Activated CD4-positive, alpha-beta T cell treated with anti-CD3 and anti-CD28 coated beads, Interleukin-2, amount 10 ng/mL, durations not matched to agents 7 days and 5 days (primary cell): ENCODE results near the gene ZNF574. TPM values are rescaled to one million over a fixed set of nuclear protein-coding genes. Genes with fewer than 3 reads are reported as not detected.

Experiments used
- CTCF ChIA-PET: fragments of 350-600 bp; sonication (Branson Sonifier 250); formaldehyde crosslinking; loops from one replicate; lab custom pipeline; 2021; ENCODE audit warnings: antibody characterized with exemption; lab: Charles Lee
- POLR2A ChIA-PET: fragments of 350-600 bp; sonication (Branson Sonifier 250); formaldehyde crosslinking; loops from one replicate; lab custom pipeline; 2021; ENCODE audit warnings: antibody characterized with exemption; lab: Charles Lee
- DNase-seq: peaks from one replicate; pipeline ENCODE4 v3.0.0-alpha.2; 2020
- H3K27ac Mint-ChIP-seq: one replicate; pipeline ENCODE4 v1.8.0; 2021; ENCODE audit warnings: mild to moderate bottlenecking, moderate library complexity, mixed read lengths
- H3K27me3 Mint-ChIP-seq: one replicate; pipeline ENCODE4 v1.8.0; 2021; ENCODE audit warnings: mixed read lengths
- H3K36me3 Mint-ChIP-seq: one replicate; pipeline ENCODE4 v1.8.0; 2021; ENCODE audit warnings: low read depth, mixed read lengths
- H3K4me1 Mint-ChIP-seq: one replicate; pipeline ENCODE4 v1.8.0; 2021; ENCODE audit warnings: mixed read lengths
- H3K4me3 Mint-ChIP-seq: one replicate; pipeline ENCODE4 v1.8.0; 2021; ENCODE audit warnings: mild to moderate bottlenecking, moderate library complexity, mixed read lengths
- H3K9me3 Mint-ChIP-seq: one replicate; pipeline ENCODE4 v1.8.0; 2021; ENCODE audit warnings: mixed read lengths
- total RNA-seq, 2 experiments: library from RNA; stranded (reverse); gene quantifications; one replicate each; pipeline ENCODE4 v1.2.3, GENCODE V29; 2021

Gene ZNF574
- total RNA-seq, 2 experiments from 2014 or later, result 14.1 to 15.8 TPM

DNA sequence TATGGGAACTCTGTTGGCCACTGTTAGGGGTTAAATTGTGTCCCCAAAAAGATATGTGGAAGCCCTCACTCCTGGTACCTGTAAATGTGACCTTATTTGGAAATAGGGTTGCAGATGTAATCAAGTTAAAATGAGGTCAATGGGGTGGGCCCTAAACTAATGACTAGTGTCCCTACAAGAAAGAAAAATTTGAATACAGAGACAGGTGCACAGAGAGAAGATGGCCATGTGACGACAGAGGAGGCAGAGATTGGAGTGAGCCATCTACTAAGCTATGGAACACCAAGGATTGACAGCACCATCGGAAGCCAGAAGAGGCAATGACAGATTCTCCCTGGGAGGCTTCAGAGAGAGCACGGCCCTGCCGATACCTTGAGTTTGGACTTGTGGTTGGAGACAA, 39.7 kb downstream of the ZNF574 start:
- ChIA-PET CTCF (interaction anchor here (1.0 to 1.8 kb wide), 4 partner anchors 13 to 180 kb away, joined by 3 to 4 read pairs (median 3); partner anchors contain the start of gene POU2F2), POLR2A (no interaction called here)
- Mint-ChIP-seq H3K9me3 (no peaks in the 10 kb centered on the region), H3K4me3 (no peak overlapping the region), H3K4me1 (peaks cover 29% of the 10 kb centered on the region), H3K36me3 (peaks cover 13% of the 10 kb centered on the region), H3K27me3 (no peaks in the 10 kb centered on the region), H3K27ac (no peak overlapping the region)
- no peak for DNase-seq

DNA sequence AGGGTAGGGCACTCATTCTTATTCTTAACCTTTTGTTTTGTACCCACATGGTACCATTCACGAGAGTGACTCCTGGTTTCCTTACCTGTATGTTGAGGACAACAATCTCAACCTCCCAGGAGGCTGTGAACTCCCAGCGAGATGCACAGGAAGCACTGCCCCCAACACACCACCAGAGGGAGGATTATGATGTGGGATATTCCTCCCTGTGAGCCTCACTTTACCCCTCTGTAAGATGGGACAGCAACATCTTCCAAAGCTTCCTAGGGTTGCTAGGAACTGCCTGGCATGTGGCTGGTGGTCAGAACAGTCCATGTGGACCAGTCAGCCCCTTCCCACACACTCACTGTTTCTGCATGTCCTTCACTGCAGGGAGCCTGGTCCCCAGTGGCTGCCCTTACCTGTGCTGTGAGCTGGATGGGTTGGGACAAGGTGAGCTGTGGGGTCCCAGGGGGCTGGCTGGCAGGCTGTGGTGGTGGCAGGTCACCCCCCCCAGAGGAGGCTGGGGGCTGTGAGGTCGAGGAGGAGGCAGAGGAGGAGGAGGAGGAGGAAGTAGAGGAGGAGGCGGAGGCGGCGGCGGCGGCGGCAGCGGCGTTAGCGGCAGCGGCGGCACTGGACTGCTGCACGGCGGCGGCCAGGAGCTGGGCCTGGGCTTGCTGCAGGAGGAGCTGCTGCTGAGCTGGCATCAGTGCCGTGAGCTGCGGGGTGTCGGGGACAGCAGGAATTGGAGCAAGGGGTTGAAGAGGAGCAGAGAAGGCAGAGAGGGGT, 40.5 kb downstream of the ZNF574 start:
- CTCF ChIA-PET, result interaction anchor here (1.1 to 1.4 kb wide), 2 partner anchors 16 to 179 kb away, joined by 3 read pairs; partner anchors contain the start of gene POU2F2
- POLR2A ChIA-PET, result no interaction called here
- no peak overlapping the region for H3K27ac Mint-ChIP-seq
- no peaks in the 10 kb centered on the region for H3K27me3 Mint-ChIP-seq
- peaks cover 13% of the 10 kb centered on the region for H3K36me3 Mint-ChIP-seq
- peaks cover 35% of the 10 kb centered on the region for H3K4me1 Mint-ChIP-seq
- H3K4me3 Mint-ChIP-seq, result no peak overlapping the region
- no peak for DNase-seq
- H3K9me3 Mint-ChIP-seq, result no peaks in the 10 kb centered on the region

DNA sequence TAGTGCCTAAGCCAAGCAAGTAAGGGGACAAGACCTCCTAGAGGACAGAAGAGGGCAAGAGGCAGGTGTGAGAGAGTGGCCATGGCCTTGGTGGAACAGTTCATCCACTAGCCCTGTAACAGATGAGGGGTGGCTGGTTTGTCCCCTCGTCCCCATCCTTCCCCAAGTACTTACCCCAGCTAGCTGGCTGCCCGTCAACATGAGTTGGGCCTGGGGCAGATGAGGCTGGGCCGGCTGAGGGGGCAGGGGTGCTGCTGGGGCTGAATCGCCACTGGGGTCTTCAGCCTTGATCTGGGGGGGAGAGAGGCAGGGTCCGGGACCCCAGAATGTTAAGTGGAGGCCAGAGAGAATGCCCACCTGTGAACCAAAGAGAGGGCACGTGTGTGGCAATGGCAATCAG, 41.1 kb downstream of the ZNF574 start:
- H3K27ac Mint-ChIP-seq, result no peak overlapping the region
- DNase-seq, result no peak
- CTCF ChIA-PET, result interaction anchor here (1.4 kb wide), 1 partner anchor 16 kb away, joined by 3 read pairs; the partner anchor contains the start of gene POU2F2
- H3K4me3 Mint-ChIP-seq, result no peak overlapping the region
- H3K4me1 Mint-ChIP-seq, result peaks cover 36% of the 10 kb centered on the region
- H3K36me3 Mint-ChIP-seq, result peaks cover 13% of the 10 kb centered on the region
- no peaks in the 10 kb centered on the region for H3K9me3 Mint-ChIP-seq
- POLR2A ChIA-PET, result no interaction called here
- no peaks in the 10 kb centered on the region for H3K27me3 Mint-ChIP-seq

DNA sequence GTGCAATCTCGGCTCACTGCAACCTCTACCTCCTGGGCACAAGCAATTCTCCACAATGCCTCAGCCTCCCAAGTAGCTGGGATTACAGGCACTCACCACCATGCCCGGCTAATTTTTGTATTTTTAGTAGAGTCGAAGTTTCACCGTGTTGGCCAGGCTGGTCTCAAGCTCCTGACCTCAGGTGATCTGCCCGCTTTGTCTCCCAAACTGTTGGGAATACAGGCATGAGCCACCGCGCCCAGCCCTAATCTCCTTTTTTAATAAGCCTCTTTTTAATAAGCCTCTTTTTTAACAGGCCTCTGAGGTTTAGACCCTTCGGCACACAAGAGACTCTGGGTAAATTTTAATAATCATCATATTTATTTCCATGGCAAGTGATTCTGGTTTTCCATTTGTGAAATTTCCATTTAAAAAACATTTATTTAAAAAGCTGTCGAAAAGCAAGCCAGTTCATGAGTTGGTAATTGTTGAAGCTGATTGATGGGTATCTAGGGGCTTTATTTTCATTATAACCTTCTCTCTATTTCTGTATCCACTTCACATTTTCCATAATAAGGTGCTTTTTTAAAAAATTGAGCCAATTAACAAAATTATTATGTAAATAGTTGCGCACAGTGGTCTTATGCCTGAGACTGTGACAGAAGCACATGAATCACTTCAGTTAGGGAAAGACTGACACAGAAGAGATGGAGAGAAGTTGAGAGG, 44.5 kb downstream of the ZNF574 start:
- no peaks in the 10 kb centered on the region for H3K27me3 Mint-ChIP-seq
- H3K4me3 Mint-ChIP-seq, result no peak overlapping the region
- no peaks in the 10 kb centered on the region for H3K9me3 Mint-ChIP-seq
- peaks cover 20% of the 10 kb centered on the region for H3K36me3 Mint-ChIP-seq
- ChIA-PET CTCF (interaction anchor here (0.6 to 1.9 kb wide), 5 partner anchors 12 to 320 kb away, joined by 3 to 8 read pairs (median 3); partner anchors contain the start of gene POU2F2), POLR2A (interaction anchor here (0.6 kb wide), 1 partner anchor 266 kb away, joined by 3 read pairs; no protein-coding TSS in a partner anchor)
- H3K4me1 Mint-ChIP-seq, result peaks cover 46% of the 10 kb centered on the region
- peak overlapping the region; percentile 48 for H3K27ac Mint-ChIP-seq
- no peak for DNase-seq

DNA sequence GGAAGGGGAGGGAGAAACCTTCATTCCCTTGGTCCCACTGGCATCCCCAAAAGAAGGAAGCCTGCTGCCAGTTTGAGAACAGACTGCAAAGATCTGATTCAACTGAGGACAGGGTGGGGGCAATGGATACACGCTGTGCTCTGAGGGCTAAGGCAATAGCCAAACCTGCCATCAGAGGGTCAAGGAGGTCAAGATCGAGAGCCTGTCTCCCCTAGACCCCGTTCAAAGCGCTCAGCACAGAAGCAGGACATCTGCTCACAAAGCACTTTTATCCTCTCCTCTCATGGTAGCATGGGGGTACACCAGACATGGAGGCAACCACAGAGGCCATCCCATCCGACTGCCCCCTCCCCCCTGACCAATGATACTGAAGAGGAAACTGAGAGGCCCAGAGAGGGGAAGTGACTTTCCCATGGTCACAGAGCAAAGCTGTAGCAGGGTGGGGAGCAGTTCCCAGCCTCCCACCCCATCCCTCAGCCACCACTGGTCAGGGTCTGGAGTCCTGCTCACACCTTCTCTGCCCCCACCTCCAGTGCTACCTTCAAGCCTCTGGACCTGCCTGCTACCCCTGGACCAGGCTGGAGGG, 45.2 kb downstream of the ZNF574 start:
- H3K4me3 Mint-ChIP-seq, result peak overlapping the region; percentile 45
- CTCF ChIA-PET, result interaction anchor here (0.6 to 1.4 kb wide), 4 partner anchors 10 to 64 kb away, joined by 3 to 5 read pairs (median 4); partner anchors contain the start of gene POU2F2
- peaks cover 45% of the 10 kb centered on the region for H3K4me1 Mint-ChIP-seq
- H3K9me3 Mint-ChIP-seq, result no peaks in the 10 kb centered on the region
- H3K27me3 Mint-ChIP-seq, result no peaks in the 10 kb centered on the region
- H3K27ac Mint-ChIP-seq, result peak overlapping the region; percentile 87
- H3K36me3 Mint-ChIP-seq, result peaks cover 18% of the 10 kb centered on the region
- POLR2A ChIA-PET, result no interaction called here
- DNase-seq, result no peak

DNA sequence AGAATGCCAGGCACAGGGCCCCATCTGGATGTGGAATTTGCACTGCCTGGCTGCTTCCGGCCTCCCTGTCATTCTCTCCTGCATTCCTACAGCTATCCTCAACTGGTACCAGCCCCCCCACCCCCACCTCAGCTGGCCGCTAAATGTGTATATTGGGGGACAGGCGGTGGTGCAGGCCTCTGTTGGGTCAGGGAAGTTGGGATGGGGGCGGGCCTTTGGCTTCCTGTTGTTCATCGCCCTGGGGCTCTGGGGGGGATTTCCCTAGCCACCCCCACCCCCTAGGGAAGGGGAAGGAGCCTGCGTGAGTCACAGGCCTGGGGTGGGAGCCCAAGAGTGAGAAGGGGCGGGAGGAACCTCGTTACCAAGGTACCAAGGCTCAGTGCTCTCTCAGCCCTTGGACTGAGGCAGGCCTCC, 45.7 kb downstream of the ZNF574 start:
- H3K4me3 Mint-ChIP-seq, result peak overlapping the region; percentile 45
- peak; percentile 61 for DNase-seq
- ChIA-PET CTCF (interaction anchor here (0.6 to 3.2 kb wide), 4 partner anchors 8 to 40 kb away, joined by 3 to 17 read pairs (median 4); partner anchors contain the start of gene POU2F2), POLR2A (no interaction called here)
- H3K27me3 Mint-ChIP-seq, result no peaks in the 10 kb centered on the region
- H3K4me1 Mint-ChIP-seq, result peaks cover 45% of the 10 kb centered on the region
- H3K36me3 Mint-ChIP-seq, result peaks cover 18% of the 10 kb centered on the region
- H3K9me3 Mint-ChIP-seq, result no peaks in the 10 kb centered on the region
- H3K27ac Mint-ChIP-seq, result peak overlapping the region; percentile 87

DNA sequence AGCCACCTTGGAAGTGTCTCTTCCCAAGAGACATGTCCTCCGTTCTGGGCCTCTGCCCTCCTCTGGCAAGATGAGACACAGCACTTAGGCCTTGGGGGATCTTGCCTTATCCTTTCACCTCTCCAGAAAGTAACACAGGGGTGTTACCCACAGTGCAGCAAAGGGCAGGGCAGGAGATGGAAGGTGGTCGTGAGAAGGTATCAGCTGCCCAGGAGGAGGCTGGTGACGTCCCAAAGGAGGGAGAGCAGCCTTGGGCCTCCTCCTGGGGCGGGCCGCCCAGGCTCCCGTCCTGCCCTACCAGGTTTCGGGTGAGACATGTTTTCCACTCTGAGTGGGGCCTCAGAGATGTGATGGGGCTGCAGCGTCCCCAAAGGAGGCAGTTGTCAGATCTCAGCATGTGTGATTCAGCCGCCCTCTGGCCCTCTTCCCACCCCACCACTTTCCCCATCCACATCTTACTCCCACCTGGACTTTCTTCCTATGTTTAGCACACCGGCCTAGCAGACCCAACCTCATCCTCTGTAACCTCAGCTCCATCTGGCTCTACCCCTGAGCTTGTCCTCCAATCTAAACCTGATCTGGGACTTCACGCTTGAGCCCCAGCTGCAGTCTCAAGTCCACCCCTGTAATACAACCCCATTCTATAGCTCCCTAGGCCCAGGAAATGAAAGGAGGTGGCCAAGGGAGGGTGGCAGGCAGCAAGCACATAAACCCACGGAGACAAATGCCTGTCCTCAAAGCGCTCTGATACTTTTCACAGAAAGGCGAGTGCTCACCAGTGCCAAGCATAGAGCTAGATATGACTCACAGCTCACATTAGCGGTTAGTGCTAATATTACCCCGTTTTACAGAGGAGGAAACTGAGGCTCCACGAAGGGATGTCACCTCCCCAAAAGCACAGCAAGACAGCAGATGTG, 47.0 kb downstream of the ZNF574 start:
- Mint-ChIP-seq H3K27ac (peak overlapping the region; percentile 87), H3K4me3 (peak overlapping the region; percentile 45), H3K36me3 (peaks cover 13% of the 10 kb centered on the region), H3K4me1 (peaks cover 50% of the 10 kb centered on the region), H3K9me3 (no peaks in the 10 kb centered on the region), H3K27me3 (no peaks in the 10 kb centered on the region)
- ChIA-PET POLR2A (no interaction called here), CTCF (interaction anchor here (0.5 to 3.2 kb wide), 12 partner anchors 9 to 1353 kb away, joined by 3 to 17 read pairs (median 4); partner anchors contain the start of genes GSK3A, PAFAH1B3 and POU2F2)
- peak; percentile 41 for DNase-seq

DNA sequence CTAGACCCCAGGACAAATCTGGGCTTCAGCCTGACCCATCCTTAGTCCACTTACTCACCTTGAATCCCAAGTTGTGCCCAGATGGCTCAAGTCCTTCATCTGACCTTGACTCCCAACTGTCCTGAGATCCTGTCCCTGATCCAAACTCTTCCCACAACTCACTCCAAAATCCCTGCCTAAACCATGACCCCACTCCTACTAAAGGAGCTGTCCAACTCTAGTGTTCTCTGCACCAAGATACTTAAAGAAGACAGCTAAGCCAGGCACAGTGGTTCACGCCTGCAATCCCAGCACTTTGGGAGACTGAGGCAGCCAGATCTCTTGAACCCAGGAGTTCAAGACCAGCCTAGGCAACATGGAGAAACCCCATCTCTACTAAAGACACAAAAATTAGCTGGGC, 47.8 kb downstream of the ZNF574 start:
- no peak for DNase-seq
- peak overlapping the region; percentile 45 for H3K4me3 Mint-ChIP-seq
- peaks cover 13% of the 10 kb centered on the region for H3K36me3 Mint-ChIP-seq
- H3K27me3 Mint-ChIP-seq, result no peaks in the 10 kb centered on the region
- H3K27ac Mint-ChIP-seq, result peak overlapping the region; percentile 87
- H3K9me3 Mint-ChIP-seq, result no peaks in the 10 kb centered on the region
- CTCF ChIA-PET, result interaction anchor here (0.5 to 3.2 kb wide), 12 partner anchors 8 to 280 kb away, joined by 3 to 17 read pairs (median 4); partner anchors contain the start of genes GSK3A, PAFAH1B3 and POU2F2
- POLR2A ChIA-PET, result no interaction called here
- peaks cover 50% of the 10 kb centered on the region for H3K4me1 Mint-ChIP-seq

DNA sequence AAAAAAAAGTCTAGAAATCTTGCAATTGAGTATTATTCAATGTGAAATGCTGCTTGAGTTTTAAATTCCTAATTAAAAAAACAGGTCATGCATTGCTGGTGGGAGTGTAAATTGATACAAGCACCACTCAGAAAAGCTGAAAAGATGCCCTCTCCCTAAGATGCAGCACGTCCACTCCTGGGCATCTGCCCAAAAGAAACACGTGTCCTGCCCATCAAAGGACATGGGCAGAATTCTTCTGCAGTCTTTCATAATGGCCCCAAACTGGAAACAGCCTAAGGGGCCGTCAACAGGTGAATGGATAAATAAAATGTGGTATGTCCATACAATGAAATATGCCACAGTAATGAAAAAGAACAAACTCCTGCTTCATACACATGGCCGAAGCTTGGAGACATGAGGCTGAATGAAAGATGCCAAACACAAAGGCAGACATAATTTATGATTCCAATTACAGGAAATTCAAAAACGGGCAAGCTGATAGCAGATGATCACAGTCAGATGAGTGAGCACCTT, 48.5 kb downstream of the ZNF574 start:
- Mint-ChIP-seq H3K9me3 (no peaks in the 10 kb centered on the region), H3K4me3 (no peak overlapping the region), H3K27ac (no peak overlapping the region), H3K27me3 (no peaks in the 10 kb centered on the region), H3K4me1 (peaks cover 51% of the 10 kb centered on the region), H3K36me3 (peaks cover 14% of the 10 kb centered on the region)
- ChIA-PET POLR2A (no interaction called here), CTCF (interaction anchor here (0.6 to 3.2 kb wide), 9 partner anchors 8 to 277 kb away, joined by 3 to 17 read pairs (median 3); partner anchors contain the start of genes GSK3A and POU2F2)
- DNase-seq, result no peak

DNA sequence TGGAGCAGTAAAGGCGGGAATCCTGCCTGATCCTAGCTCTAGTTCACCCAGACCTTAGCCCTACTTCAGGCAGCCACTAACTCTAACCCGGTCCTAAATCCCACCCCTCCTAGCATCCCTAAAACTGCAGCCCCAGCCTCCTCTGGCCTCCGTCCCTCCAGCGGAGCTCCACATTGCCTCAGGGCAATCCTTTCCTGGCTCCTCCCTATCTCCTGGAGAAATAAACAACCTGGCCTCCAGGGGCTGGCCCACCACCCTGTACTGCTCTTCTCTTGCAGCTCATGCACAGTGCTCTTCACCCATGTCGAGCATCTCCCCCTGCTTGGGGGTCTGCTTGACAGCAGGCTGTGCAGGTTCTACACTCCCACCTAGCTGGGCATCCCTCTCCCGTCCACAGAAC, 49.6 kb downstream of the ZNF574 start:
- no peak overlapping the region for H3K4me3 Mint-ChIP-seq
- ChIA-PET CTCF (interaction anchor here (0.7 to 1.1 kb wide), 4 partner anchors 11 to 17 kb away, joined by 3 to 4 read pairs (median 3); no protein-coding TSS in a partner anchor), POLR2A (no interaction called here)
- H3K27ac Mint-ChIP-seq, result no peak overlapping the region
- peaks cover 60% of the 10 kb centered on the region for H3K4me1 Mint-ChIP-seq
- peaks cover 14% of the 10 kb centered on the region for H3K36me3 Mint-ChIP-seq
- no peaks in the 10 kb centered on the region for H3K9me3 Mint-ChIP-seq
- DNase-seq, result no peak
- H3K27me3 Mint-ChIP-seq, result no peaks in the 10 kb centered on the region

DNA sequence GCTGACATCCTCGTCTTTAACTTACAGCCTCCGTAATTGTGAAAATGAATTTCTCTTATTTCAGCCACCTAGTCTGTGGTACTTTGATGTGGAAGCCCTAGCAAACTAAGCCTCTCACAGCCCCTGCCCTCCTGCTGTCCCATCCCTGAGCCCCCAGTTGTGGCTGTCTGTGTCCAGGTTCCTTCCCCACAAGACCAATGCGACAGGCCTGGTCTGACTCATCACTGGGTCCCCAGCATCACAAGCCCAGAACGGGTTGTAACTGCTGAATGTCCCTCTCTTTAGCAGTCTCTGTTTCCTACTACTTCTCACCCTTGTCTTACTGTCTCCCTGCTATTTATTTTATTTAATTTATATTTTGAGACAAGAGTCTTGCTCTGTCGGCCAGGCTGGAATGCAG, 50.6 kb downstream of the ZNF574 start:
- POLR2A ChIA-PET, result no interaction called here
- Mint-ChIP-seq H3K9me3 (no peaks in the 10 kb centered on the region), H3K4me1 (peaks cover 58% of the 10 kb centered on the region), H3K27ac (no peak overlapping the region), H3K4me3 (no peak overlapping the region), H3K36me3 (peaks cover 14% of the 10 kb centered on the region), H3K27me3 (no peaks in the 10 kb centered on the region)
- CTCF ChIA-PET, result interaction anchor here (0.9 kb wide), 1 partner anchor 196 kb away, joined by 3 read pairs; no protein-coding TSS in a partner anchor
- DNase-seq, result no peak
